ENCODE measurements around the gene CLEC10A.
"Not testable (repeated sequence)": the region's sequence is repeated elsewhere in the genome, so short reads cannot be mapped to it uniquely, and the experiment has no call there.

GRCh38 chr17:7120635-7121034 lies 40.6 kb upstream of the CLEC10A start:
- not testable (repeated sequence) for TF ChIP-seq CTCF (conservative IDR thresholded peaks at IDR 0.05); ZFX (IDR thresholded peaks at IDR 0.05)

Data from C4-2B (cell line).